Measurements from ENCODE around the gene ZDHHC5.

The ZDHHC5 gene, protein sequence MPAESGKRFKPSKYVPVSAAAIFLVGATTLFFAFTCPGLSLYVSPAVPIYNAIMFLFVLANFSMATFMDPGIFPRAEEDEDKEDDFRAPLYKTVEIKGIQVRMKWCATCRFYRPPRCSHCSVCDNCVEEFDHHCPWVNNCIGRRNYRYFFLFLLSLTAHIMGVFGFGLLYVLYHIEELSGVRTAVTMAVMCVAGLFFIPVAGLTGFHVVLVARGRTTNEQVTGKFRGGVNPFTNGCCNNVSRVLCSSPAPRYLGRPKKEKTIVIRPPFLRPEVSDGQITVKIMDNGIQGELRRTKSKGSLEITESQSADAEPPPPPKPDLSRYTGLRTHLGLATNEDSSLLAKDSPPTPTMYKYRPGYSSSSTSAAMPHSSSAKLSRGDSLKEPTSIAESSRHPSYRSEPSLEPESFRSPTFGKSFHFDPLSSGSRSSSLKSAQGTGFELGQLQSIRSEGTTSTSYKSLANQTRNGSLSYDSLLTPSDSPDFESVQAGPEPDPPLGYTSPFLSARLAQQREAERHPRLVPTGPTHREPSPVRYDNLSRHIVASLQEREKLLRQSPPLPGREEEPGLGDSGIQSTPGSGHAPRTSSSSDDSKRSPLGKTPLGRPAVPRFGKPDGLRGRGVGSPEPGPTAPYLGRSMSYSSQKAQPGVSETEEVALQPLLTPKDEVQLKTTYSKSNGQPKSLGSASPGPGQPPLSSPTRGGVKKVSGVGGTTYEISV

DNA sequence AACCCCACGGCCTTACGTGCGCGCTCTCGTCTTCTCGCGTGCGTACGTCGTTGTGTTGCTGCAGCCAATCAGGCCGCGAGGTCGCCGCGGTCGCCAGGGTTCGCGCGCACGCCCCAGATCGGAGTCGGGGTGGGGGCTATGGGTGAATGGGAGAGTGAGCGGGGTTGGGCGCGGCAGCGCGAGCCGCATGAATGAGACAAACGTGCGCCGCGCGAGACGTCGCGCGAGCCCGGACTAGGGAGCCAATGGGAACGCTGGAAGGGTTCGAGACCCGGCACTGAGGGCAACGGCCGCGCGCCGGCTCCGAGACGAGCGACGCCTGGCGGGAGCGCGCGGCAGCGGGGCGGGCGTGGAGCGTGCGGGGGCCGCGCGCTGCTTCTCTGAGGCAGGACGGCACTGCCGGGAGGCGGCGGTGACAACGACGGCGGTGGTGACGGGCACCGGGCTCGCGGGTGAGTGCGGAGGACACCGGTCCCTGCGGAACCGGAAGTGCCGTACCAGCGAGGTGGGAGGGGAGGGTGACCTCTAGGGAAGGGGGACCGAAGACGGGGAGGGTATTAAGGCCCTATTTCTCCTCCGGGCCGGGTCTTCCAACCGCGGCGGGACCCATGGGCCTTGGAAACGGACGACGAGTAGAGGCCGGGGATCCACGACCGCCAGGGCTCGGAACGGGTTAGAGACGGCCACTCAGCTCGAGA, at the start of gene ZDHHC5:
ZDHHC5 (plus strand) TSS at position 379 of the 698 bp plus-strand sequence. CDS start 4,977 bp downstream, outside the sequence.
- peak; percentile 100 for DNase-seq

DNA sequence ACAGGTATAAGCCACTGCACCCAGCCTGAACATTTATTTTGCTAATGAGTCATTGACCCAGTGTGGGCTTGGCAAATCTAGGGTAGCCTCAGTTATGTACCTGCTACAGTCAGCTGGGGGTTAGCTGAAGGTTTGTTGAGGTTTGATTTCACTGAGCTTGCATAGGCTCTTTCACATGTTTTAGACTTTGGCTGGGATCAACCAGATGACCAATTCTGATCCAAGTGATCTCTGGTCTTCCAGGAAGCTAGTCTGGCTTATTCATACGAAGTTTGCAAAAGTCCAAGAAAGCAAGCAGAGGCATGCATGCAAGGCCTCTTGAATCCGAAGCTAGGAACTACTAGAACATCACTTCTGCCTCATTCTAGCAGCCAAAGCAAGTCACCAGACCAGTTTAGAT, 49.5 kb upstream of the ZDHHC5 start:
- DNase-seq: no peak

DNA sequence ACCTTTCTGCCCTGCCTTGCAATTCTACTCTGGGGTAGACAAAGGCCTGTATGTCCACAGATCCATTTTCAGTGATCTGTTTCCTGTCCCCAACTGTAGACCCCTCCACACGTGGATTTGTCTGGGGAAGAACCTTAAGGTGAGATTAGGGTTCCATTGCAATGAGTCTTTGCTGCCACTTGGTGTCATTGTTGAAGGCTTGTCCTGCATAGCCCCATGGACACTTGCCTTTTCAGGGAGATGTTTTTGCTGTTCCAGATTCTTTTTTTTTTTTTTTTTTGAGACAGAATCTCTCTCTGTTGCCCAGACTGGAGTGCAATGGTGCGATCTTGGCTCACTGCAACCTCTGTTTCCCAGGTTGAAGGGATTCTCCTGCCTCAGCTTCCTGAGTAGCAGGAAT, 48.6 kb upstream of the ZDHHC5 start:
- DNase-seq: no peak

DNA sequence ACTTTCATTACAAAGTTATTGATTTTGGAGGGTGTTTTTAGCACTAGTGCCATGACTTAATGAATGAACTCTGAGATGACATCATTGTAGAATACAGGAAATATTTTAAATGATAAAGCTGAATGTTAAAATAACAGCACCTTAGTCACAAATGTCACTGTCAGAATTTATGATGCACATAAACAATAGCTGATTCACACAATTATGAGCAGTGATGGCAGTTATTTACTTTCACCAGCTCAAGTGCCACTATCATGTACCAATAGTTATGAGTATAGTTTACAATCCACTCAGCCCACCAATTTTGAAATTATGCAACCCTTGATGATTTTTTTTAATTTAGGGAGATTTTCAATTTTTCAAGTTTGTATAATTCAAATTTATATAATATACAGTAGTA, 47.4 kb upstream of the ZDHHC5 start:
- no peak for DNase-seq

DNA sequence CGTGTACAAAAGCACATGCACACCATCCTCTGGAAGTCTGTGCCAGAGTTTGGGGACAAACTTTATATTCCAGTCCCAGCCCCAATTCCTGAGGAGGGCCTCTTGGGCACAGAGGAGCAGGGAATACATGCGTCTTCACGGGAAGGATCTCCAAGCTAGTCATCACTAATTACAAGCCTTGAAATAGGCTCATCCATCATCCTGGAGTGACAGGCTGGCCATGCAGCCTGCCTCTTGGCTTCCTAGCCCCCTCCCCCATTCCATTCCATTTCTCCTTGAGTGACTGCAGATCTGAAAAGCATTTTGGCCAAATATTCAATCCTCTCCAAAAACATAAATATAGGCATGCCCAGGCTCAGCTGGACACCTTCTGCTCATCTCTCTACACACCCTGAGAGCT, 45.7 kb upstream of the ZDHHC5 start:
- no peak for DNase-seq

DNA sequence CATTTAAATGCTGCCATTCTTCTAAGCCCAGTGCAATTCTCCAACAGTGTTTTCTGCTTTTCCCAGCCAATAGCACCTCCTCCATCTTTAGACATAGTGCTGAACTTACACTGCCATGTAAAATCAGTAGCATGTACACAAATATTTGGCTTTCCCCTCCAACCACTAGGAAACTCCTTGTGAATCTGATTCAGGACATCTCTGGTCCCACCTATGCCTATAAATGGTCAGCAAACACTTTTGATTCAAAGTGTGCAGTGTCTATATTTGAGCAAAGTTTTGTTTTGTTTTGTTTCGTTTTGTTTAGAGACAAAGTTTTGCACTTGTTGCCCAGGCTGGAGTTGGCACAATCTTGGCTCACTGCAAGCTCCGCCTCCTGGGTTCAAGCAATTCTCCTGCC, 43.0 kb upstream of the ZDHHC5 start:
- DNase-seq: no peak

DNA sequence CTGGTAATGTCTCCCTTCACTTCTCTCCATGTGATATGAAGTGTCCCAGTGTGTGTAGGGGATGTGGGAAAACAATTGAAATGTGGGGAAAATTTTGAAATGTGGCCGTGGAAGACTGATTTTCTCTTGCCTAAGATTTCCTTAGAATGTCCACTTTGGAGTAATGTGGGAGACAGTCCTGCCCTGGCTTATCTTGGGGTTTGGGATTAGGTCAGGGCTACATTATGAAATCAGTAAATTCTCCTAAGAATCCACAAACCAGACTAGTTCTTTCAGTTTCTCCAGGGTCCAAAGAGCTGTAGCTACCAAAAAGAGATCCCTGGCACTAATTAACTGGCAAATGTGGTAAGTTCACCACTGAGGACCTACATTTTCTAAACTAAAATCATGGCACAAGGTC, 41.0 kb upstream of the ZDHHC5 start:
- DNase-seq: no peak

DNA sequence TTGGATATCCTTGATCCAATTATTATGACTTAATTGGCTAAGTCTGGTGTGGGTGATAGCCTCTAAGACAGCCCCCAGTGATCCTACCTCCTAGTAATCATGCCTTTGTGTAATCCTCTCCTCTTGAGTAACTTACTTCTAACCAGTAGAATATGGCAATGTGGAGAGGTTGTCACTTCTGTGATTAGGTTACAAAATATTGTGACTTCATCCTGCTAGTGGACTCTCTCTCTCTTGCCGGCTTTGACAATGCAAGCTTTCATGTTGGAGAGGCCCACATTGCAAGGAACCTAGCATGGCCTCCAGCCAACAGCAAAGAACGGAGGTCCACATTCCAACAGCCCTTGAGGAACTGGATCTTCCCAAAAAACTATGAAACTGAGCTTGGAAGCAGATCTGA, 37.7 kb upstream of the ZDHHC5 start:
- no peak for DNase-seq

DNA sequence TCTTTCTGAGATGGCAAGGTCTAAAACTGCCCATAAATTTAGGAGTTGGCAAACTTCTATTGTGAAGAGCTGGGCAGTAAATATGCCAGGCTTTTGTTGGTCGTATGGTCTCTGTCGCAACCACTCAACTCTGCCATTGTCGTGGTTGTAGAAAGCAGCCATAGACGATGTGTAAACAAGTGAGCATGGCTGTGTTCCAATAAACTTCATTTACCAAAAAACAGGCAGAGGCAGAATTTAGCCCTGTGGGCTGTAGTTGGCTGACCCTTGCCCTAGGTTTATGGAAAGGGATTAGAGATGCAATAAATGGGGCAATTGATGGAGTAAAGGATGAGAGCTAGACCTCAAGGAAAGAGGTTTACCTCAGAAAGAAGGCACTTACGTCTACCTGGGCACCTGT, 35.8 kb upstream of the ZDHHC5 start:
- no peak for DNase-seq

DNA sequence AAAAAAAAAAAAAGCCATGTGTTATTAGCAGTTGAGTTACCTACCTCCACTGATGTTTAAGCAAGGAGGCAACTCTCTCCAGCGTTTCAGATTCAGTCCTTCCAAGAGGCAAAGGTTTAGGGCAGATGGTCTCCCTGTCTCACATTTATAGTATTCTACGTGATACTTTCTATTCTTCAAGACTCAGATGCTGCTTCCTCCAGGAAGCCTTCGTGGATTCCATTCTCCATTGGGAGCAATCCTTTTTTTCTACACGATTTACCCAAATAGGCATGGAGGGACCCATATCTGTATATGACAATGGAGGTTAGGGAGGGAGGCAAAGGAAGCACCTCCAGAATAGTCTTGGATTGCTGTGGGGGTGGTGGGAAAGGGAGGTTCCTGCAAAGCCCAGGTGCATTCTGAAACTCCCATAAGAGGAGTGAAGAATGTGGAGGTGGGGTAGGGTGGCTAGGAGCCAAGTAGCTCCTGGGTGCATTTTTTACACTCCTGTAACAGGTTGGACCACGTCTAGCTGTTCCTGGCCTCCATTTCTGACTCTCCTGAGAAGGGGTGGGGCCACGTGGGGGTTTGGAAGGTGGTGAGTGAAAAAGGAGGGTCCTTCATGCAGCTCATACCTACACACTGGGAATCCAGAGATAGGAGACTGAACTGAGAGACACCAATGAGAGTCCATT, 34.4 kb upstream of the ZDHHC5 start:
- DNase-seq: no peak

DNA sequence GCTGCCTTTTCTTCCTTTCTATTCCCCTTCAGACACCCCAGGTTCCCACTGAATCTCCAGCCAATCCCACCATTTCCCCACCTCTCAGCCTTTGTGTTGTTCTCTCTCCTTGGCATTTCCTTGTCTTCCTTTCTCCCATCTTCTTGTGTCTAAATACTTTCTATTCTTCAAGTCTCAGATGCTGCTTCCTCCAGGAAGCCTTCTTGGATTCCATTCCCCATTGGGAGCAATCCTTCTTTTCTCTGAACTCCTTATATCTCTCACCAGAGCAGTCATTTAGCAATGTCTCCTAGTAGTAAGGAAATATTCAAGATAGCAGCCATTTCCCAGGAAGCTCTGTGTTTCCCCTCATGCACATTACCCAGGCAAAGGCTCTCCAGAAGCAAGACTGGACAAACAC, 33.6 kb upstream of the ZDHHC5 start:
- no peak for DNase-seq

DNA sequence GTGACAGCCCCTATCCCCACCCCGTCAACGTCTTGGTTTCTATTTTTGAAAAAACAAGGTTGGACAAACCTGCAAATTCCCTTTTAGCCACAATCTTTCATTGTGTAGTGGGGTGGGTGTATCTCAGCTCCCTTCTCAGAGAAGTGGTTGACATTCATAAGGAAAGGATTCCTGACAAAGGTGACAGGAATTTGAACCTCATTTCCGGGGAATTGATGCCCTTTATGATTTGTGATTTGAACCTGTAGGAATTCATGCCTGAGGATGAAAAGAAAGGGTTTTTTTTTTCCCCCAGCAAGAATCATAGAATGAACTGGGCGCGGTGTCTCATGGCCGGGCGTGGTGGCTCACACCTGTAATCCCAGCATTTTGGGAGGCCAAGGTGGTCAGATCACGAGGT, 32.7 kb upstream of the ZDHHC5 start:
- no peak for DNase-seq

DNA sequence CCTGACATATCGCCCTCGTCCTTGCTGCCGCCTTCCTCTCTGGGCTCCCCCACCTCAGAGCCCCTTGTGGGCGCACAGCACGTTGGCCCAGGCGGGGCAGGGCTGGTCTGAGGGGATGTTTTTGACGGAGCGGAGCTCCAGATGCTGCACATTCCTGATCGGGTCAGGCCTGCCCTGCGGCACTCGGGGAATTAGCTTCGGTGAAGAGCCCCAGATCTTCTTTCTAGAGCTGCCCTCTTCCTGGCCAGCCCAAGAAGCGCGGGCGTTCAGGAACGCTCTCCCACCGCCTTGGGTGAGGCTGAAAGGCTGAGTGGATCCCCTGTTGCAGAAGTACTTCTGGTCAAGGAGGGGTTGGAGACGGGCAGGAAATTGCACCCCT, 30.3 kb upstream of the ZDHHC5 start:
- no peak for DNase-seq

DNA sequence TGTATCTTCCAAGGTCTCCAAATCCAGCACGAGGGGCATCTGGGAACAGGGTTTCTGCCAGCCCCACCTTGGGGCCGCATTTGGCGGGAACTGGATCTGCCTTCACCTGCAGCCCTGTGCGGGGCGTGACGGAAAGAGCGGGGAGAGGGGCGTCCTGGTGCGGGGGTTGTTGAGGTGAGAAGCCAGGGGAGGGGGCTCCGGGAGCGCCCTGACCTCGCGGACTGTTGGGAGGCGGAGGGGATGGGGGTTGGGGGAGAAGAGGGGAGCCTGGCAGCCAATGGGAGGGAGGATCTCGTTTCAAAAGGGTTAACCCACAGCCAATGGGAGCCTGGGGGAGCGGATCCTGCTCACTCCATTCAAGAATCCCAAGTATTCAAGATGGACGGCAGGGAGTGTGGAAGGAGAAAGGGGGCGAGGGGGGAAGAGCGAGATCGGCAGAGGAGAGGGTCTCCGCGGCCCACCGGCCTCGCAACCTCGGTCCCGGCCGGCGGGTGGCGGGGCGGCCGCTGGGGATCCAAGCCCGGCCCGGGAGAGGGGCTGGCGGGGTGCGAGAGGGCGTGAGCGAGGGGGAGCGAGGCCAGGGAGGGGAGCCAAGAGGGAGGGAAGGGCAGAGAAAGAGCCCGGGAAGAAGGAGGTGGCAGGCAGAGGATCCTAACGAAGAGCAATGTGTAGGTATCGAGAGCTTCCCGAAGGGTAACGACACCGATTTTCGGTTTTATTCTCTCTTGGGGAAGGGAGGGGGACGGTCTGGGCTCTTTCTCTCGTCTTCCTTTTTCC, 29.7 kb upstream of the ZDHHC5 start:
- no peak for DNase-seq

DNA sequence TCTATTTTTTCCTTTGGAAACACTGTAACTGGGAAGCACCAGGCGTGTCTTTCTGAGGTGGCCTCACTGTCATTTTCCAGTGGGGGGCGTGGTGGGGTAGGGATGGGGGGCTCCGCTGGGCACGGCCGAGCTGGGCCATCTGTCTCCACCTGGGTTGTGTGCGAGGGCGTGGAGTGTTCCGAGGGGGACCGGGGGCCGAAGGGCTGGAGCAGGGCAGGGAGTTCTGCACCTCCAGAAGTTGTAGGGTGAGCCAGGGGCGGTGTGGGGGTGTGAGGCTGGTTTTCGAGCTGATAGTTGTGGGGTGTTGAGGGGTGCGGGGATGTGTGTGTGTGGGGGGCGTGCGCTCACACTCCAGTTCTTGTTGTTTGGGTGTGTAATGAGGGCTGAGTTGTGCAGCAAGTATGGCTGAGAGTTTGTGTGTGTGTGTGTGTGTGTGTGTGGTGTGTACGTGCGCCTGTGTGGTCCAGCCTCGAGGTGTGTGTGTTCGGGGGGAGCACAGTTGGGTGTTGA, 29.0 kb upstream of the ZDHHC5 start:
- DNase-seq: peak; percentile 11

DNA sequence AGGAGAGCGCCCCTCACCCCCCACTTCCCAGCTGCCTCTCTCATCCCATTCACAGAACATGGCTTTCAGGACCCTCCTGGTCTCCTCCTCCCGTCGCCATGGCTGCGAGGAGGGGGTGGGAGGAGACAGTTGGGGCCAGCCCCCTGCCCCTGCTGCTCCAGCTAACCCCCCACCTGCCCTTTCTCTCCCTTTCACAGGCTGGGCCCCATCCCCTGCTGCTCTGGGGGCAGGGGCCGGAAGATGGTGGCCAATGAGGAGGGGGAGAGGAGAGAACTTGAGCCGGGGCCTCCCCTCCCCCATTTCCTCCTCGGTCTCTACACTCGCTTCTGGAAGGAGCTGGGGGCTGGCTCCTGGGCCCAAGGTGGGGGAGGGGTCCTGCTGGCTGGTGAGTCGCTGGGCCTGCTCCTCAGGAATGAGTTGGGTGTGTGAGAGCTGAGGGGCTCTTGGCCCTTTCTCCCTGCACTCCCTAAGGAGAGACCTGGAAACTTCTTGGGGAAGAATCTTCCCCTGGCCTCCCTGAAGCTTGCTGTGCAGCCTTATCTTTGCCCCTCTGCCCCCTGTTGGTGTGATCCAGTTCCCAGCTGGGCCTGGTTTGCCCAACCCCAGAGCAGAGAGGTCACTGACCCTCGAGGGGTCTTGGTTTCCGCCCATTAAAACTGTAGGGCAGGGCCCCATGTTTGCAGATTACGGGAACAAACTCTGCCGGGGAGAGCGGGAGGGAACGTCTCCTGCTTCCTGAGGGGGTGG, 28.4 kb upstream of the ZDHHC5 start:
- DNase-seq: no peak

DNA sequence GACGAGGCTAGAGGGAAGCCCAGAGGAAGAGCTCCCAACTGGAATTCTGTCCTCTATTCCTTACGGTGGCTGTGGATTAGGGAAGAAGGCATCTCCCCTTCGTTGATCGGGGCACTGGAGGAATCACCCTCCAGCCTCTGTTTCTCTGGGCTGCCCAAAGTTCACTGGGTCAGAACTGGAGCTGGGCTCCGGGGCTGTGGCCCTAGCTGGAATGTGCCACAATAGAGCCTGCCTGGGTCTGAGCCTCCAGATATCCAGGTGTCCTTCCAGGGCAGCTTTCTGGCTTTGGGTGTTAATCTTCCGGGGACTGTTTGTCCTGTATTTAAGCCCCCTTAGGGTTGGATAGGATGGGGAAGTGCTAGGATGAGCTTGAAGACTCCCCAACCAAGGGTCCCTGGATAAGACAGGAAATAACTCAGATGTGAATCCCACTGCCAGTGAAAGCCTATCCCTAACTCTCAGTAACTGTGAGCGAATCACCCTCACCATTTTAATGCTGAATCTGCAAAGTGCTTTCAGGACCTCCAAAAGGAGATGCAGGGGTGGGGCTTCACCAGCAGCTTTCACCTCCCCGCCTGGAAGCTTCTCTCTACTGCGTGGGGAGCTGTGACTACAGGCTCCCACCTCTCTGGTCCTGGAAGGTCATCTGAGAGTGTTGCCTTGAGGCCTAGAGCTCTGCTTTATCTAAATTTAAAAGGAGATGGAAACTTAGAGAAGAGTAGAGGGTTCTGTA, 27.7 kb upstream of the ZDHHC5 start:
- no peak for DNase-seq

DNA sequence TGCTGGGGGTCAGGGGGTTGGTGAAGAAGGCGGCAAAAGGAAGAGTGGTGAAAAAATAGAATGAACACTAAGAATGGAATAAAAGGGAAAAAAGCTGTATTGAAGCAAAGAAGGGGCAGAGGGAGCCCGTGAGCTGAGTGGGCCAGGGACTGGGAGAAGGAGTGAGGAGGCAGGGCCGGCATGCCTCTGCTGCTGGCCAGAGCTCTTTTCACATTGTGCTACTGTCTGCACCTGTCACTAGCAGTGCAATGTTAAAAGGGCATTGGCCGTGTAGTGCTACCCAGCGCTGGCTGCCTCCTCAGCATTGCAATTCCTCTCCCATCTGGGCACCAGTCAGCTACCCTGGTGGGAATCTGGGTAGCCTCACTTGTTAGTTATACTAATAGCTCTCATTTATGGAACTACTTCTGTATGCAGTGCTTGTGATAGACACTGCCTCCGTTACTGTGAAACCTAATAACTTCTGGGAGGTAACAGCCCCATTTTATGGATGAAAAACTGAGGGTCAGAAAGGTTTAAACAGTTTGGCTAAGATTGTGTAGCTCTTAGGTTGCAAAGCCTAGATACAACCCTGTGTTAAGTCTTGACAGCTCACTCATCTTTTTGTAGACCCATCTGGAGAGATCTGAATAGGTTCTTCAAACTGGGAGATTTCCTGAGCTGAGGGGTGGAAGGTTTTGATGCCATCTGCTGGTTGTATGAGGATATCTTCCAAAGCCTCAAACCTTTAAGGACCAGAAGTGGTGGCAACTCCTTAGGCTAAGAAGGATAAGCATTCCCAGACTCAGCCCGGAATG, 26.7 kb upstream of the ZDHHC5 start:
- no peak for DNase-seq

DNA sequence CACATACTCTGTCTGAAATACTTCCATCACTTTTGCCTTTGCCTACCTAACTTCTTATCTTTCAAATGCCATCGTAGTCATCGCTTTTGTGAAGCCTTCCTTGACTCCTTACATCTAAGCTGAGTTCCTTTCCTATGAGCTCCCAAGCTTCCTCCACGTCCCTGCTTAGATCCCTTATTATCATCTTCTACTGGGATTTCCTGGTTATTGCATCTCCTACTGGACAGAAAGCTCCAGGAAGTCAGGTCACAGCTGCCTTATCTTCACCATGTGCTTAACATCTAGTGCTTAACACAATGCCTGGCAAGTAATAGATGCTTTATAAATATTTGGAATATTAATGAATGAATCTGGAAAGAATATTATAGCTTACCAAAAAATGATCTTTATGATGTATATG, 24.1 kb upstream of the ZDHHC5 start:
- DNase-seq: no peak
